GM18517 (cell line): ENCODE data around the gene RXRA.

Source experiments
- ATAC-seq: cut with Tn5 transposase; IDR thresholded peaks from one replicate; pipeline ENCODE4 v1.9.1; 2021; ENCODE audit warnings: mild to moderate bottlenecking, moderate library complexity; ENCODE audit not compliant: unreplicated experiment

Gene RXRA

GRCh38 chr9:134378901-134379338 is 52.7 kb downstream of the RXRA start:
- ATAC-seq: no peak

GRCh38 chr9:134379831-134380365 is 53.6 kb downstream of the RXRA start:
- ATAC-seq: no peak

GRCh38 chr9:134380542-134381271 is 54.5 kb downstream of the RXRA start:
- no peak for ATAC-seq

GRCh38 chr9:134381272-134381661 is 55.0 kb downstream of the RXRA start:
- no peak for ATAC-seq

- no peak for ATAC-seq
Observed at GRCh38 chr9:134381671-134382516, 55.6 kb downstream of the RXRA start.

- ATAC-seq: no peak
Observed at GRCh38 chr9:134382733-134383132, 56.5 kb downstream of the RXRA start.

- no peak for ATAC-seq
Observed at GRCh38 chr9:134383148-134383547, 56.9 kb downstream of the RXRA start.

- no peak for ATAC-seq
Observed at GRCh38 chr9:134384811-134385479, 58.7 kb downstream of the RXRA start.

- no peak for ATAC-seq
Observed at GRCh38 chr9:134385915-134386314, 59.7 kb downstream of the RXRA start.

GRCh38 chr9:134386951-134387831 is 60.9 kb downstream of the RXRA start:
- ATAC-seq: no peak

- ATAC-seq: no peak
Observed at GRCh38 chr9:134388289-134388808, 62.1 kb downstream of the RXRA start.

- ATAC-seq: no peak
Observed at GRCh38 chr9:134388976-134389375, 62.7 kb downstream of the RXRA start.

- no peak for ATAC-seq
Observed at GRCh38 chr9:134389642-134390041, 63.4 kb downstream of the RXRA start.

- peak; percentile 37 for ATAC-seq
Observed at GRCh38 chr9:134390537-134390936, 64.3 kb downstream of the RXRA start.

- ATAC-seq: peak; percentile 35
Observed at GRCh38 chr9:134390947-134391318, 64.7 kb downstream of the RXRA start.

- peak; percentile 68 for ATAC-seq
Observed at GRCh38 chr9:134391319-134392231, 65.3 kb downstream of the RXRA start.

- no peak for ATAC-seq
Observed at GRCh38 chr9:134392900-134393299, 66.6 kb downstream of the RXRA start.

GRCh38 chr9:134393582-134394280 is 67.5 kb downstream of the RXRA start:
- no peak for ATAC-seq
